Uterus (tissue), 4 donors: ENCODE data around the gene SCGB3A1. TPM values are rescaled to one million over a fixed set of nuclear protein-coding genes. Genes with fewer than 3 reads are reported as not detected.

Source experiments
- DNase-seq, 2 donors: peaks; one replicate each; pipeline ENCODE4 v3.0.0-alpha.2; 2019 to 2020
- H3K27ac ChIP-seq, 2 donors: fragments of 200-600 bp; sonication (generic); 1 replicate in 1 of 2; 2 replicates in 1 of 2; pipeline ENCODE4 v1.5.1; 2016 to 2018
- H3K27me3 ChIP-seq, 2 donors: fragments of 200-600 bp; sonication (generic); one replicate each; pipeline ENCODE4 v1.5.1; 2018 to 2019; ENCODE audit warnings: control low read depth in 1 of 2
- H3K36me3 ChIP-seq, 2 donors: fragments of 200-600 bp; sonication (generic); one replicate each; pipeline ENCODE4 v1.5.1; 2019; ENCODE audit warnings: control low read depth in 1 of 2
- H3K4me1 ChIP-seq, 2 donors: fragments of 200-600 bp; sonication (generic); one replicate each; pipeline ENCODE4 v1.5.1; 2018 to 2019; ENCODE audit warnings: control low read depth in 1 of 2
- H3K4me3 ChIP-seq, 2 donors: fragments of 200-600 bp; sonication (generic); 1 replicate in 1 of 2; 2 replicates in 1 of 2; pipeline ENCODE4 v1.5.1; 2018 to 2019; ENCODE audit warnings: mild to moderate bottlenecking in 1 of 2
- H3K9me3 ChIP-seq, 2 donors: fragments of 200-600 bp; sonication (generic); one replicate each; pipeline ENCODE4 v1.5.1; 2019; ENCODE audit warnings: control low read depth in 1 of 2
- POLR2A ChIP-seq, 2 donors: fragments of 450-650 bp; IDR thresholded peaks; one replicate each; pipeline ENCODE4 v1.6.1; 2016; ENCODE audit warnings: antibody characterized with exemption in 2 of 2, mild to moderate bottlenecking in 1 of 2, moderate library complexity in 1 of 2
- intact Hi-C: fragments of 100-400 bp; cut with DNase I; formaldehyde crosslinking; loops from one replicate; pipeline ENCODE4 v1.15.1; 2023; ENCODE audit warnings: low total_unique reads
- total RNA-seq, 4 donors: library from RNA; depleted of rRNA in 3 of 4; stranded (reverse); fragments of >200 nt in 3 of 4; gene quantifications; one replicate each; pipeline versions ENCODE4 v1.1.0 to v1.2.4, GENCODE V29; 2014 to 2023
- TF ChIP-seq, protein P1 (sequence below), 4 experiments: fragments of 200-600 bp in 2 of 4; fragments of 450-650 bp in 2 of 4; sonication (generic) in 2 of 4; IDR thresholded peaks; one replicate each; pipeline ENCODE4 v1.5.1; 2016 to 2019; ENCODE audit warnings: antibody characterized with exemption in 4 of 4, mild to moderate bottlenecking in 2 of 4, moderate library complexity in 1 of 4
- donor health status: DM: yes; HTN: yes; CAD: no.

SCGB3A1 gene, protein sequence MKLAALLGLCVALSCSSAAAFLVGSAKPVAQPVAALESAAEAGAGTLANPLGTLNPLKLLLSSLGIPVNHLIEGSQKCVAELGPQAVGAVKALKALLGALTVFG
- total RNA-seq: under 1 TPM in 1 of 4 donors, not detected in 3; 0.98 TPM

DNA sequence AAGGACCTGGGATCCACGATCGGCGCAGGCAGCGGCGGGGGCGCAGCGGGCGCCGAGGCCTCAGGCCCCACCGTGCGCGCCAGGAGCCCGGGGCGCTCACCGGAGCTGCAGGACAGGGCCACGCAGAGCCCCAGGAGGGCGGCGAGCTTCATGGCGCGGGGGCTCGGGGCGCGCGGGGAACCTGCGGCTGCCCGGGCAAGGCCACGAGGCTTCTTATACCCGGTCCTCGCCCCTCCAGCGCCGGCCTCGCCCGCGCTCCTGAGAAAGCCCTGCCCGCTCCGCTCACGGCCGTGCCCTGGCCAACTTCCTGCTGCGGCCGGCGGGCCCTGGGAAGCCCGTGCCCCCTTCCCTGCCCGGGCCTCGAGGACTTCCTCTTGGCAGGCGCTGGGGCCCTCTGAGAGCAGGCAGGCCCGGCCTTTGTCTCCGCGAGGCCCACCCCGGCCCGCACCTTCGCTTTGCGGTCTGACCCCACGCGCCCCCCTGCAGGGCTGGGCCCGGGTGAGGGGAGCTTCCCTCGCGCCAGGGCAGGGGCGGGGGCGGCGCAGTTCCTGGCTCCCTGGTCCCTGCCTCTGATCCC lies at the start of gene SCGB3A1:
Gene SCGB3A1, minus strand, starts transcription at position 189 of the 577 bp plus-strand sequence. Its CDS starts 37 bp downstream, at position 152.
- H3K36me3 ChIP-seq: no peaks in the 10 kb centered on the region
- H3K27ac ChIP-seq: no peak within 1 kb of the TSS
- peaks cover 0 to 3% of the 10 kb centered on the region in 2 donors for H3K27me3 ChIP-seq
- DNase-seq: no peak
- intact Hi-C loops: no loop called here
- no peaks in the 10 kb centered on the region for H3K9me3 ChIP-seq
- no peaks in the 10 kb centered on the region for H3K4me1 ChIP-seq
- TF ChIP-seq, protein P1, sequence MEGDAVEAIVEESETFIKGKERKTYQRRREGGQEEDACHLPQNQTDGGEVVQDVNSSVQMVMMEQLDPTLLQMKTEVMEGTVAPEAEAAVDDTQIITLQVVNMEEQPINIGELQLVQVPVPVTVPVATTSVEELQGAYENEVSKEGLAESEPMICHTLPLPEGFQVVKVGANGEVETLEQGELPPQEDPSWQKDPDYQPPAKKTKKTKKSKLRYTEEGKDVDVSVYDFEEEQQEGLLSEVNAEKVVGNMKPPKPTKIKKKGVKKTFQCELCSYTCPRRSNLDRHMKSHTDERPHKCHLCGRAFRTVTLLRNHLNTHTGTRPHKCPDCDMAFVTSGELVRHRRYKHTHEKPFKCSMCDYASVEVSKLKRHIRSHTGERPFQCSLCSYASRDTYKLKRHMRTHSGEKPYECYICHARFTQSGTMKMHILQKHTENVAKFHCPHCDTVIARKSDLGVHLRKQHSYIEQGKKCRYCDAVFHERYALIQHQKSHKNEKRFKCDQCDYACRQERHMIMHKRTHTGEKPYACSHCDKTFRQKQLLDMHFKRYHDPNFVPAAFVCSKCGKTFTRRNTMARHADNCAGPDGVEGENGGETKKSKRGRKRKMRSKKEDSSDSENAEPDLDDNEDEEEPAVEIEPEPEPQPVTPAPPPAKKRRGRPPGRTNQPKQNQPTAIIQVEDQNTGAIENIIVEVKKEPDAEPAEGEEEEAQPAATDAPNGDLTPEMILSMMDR (IDR thresholded peaks at IDR 0.05): no peak
- TF ChIP-seq POLR2A (IDR thresholded peaks at IDR 0.05): no peak
- no peak within 1 kb of the TSS for H3K4me3 ChIP-seq

DNA sequence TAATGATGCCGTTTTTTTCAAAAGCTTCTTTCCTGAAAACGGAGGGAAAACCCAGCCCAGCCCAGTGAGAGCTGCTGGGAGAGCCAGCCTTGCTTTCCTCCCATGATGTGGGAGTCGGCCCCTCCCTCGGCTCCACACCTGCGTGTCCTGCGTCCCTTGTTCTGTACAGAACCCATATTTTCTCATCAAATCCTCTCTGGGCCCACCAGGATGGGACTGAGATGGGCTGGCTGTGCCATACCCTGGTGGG lies 49.2 kb upstream of the SCGB3A1 start:
- Histone ChIP-seq H3K27ac (no peak overlapping the region), H3K9me3 (no peaks in the 10 kb centered on the region), H3K36me3 (no peaks in the 10 kb centered on the region), H3K4me1 (no peaks in the 10 kb centered on the region), H3K4me3 (no peak overlapping the region), H3K27me3 (no peaks in the 10 kb centered on the region)
- peak in 1 of 2 donors; percentile 1 for DNase-seq
- TF ChIP-seq, protein P1 (IDR thresholded peaks at IDR 0.05): no peak
- TF ChIP-seq POLR2A (IDR thresholded peaks at IDR 0.05): no peak
- intact Hi-C loops: no loop called here

DNA sequence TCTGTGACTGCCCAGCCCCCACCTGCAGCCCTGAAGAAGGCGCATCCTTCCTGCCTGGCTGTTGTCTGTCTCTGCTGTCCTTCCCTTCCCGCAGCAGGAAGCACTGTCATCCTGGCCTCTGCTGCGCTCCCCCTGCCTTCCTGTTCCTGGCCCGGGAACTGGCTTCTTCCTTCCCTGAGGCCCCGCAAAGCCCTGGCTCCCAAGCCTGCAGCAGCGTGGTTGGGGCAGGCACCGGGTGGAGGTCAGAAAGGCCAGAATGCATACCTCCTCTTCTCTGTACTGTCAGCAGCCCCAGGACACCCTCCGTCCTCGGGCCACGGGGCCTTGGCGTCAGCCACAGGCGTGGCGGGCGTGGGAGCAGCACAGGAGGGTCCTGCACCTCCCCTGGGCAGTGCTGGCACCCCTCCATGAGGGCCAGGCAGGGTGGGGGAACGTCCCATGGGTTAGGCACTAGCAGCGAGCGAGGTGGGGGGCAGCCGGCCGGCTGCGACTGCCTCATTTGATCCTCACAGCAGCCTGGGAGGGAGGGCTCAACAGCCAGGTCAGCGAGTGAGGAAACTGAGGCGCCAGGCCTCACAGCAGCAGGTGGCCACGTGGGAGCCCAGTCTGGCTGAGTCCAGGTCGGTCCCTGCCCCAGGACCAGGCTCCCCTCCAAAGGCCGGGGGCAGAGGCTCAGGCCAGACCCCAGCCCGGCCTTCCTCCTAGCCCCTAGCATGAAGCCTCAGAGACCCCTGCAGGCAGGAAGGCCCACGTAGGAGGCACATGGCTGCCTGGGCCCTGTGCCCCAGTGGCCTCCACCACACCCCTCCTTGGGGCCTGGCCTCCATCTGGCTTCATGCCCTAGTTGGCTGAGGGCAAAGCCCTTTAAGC lies 48.7 kb upstream of the SCGB3A1 start:
- intact Hi-C loops: no loop called here
- no peaks in the 10 kb centered on the region for H3K27me3 ChIP-seq
- no peak overlapping the region for H3K4me3 ChIP-seq
- DNase-seq: peak; percentile 15 to 29
- no peak for TF ChIP-seq POLR2A (IDR thresholded peaks at IDR 0.05)
- TF ChIP-seq, protein P1 (IDR thresholded peaks at IDR 0.05): no peak
- no peaks in the 10 kb centered on the region for H3K9me3 ChIP-seq
- H3K27ac ChIP-seq: no peak overlapping the region
- no peaks in the 10 kb centered on the region for H3K36me3 ChIP-seq
- H3K4me1 ChIP-seq: no peaks in the 10 kb centered on the region

DNA sequence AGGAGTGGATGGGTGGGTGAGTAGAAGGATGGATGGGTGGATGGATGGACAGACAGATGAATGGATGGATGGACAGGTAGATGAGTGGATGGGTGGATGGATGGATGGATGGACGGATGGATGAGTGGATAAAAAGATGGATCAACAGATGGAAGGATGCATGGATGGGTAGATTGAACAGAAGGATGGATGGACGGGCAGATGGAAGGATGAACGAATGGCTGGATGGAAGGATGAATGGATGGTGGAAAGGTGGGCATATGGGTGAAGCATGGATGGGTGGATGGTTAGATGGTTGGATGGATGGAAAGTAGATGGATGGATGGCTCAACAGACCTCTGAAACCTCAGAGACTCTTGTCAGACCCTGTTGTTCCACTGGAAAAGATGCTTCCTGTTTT lies 48.0 kb upstream of the SCGB3A1 start:
- no peak for DNase-seq
- Histone ChIP-seq H3K4me1 (no peaks in the 10 kb centered on the region), H3K36me3 (no peaks in the 10 kb centered on the region), H3K4me3 (no peak overlapping the region), H3K27ac (no peak overlapping the region), H3K9me3 (no peaks in the 10 kb centered on the region), H3K27me3 (no peaks in the 10 kb centered on the region)
- intact Hi-C loops: no loop called here
- TF ChIP-seq, protein P1 (IDR thresholded peaks at IDR 0.05): no peak
- no peak for TF ChIP-seq POLR2A (IDR thresholded peaks at IDR 0.05)
